GM12892 (cell line): ENCODE measurements around the gene KDM1B.

Experiments used
- POLR2A ChIP-seq: IDR thresholded peaks from 2 replicates; pipeline ENCODE4 v1.6.1; 2011; ENCODE audit warnings: low read depth, low read length, control low read depth
- TAF1 ChIP-seq: IDR thresholded peaks from 2 replicates; pipeline ENCODE4 v1.6.1; 2011; ENCODE audit warnings: low read depth, mild to moderate bottlenecking, control low read depth, low read length, borderline replicate concordance

GRCh38 chr6:18246205-18246604 lies 91.0 kb downstream of the KDM1B start:
- TF ChIP-seq POLR2A = no peak
- no peak for TF ChIP-seq TAF1
